ENCODE results near the gene YIPF2. TPM values are rescaled to one million over a fixed set of nuclear protein-coding genes. Genes with fewer than 3 reads are reported as not detected.
"Not testable (repeated sequence)": the region's sequence is repeated elsewhere in the genome, so short reads cannot be mapped to it uniquely, and the experiment has no call there.

The YIPF2 gene
- total RNA-seq, result 16.4 TPM
- long read RNA-seq, transcript YIPF2-204 (10 exons, 1,550 nt), result minor isoform, 8 of 30 reads
- long read RNA-seq, transcript YIPF2-201 (10 exons, 2,087 nt), result major isoform, 9 of 30 reads
- long read RNA-seq, partial matches to known transcripts, result 1 of 30 reads
- long read RNA-seq, other reads (novel, unspliced or antisense), result 12 of 30 reads

DNA sequence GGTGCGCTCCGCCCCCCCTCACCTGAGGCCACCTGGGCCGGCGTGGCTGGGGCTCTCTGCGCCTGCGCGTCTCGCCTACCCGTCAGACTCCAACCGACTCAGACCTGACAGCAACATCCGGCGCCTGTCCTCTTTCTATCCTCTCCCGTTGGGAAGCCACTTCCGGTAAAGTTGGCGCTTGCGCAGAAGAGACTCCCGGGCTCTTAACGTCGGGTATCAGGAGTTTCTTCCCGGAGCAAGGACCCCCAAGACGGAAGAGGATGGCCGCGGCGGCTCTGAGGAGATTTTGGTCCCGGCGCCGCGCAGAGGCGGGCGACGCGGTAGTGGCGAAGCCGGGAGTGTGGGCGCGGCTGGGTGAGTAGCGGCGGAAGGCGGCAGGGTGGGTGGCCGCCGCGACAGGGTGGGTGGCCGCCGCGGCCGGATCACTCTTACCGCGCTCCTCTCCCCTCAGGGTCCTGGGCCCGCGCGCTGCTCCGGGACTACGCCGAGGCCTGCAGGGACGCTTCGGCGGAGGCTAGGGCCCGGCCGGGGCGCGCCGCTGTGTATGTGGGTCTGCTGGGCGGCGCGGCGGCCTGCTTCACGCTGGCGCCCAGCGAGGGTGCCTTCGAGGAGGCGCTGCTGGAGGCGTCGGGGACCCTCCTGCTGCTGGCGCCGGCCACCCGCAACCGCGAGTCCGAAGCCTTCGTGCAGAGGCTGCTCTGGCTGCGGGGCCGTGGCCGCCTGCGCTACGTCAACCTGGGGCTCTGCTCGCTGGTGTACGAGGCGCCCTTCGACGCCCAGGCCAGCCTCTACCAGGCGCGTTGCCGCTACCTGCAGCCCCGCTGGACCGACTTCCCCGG, at the start of gene YIPF2, which contains the start of gene TIMM29:
YIPF2 (minus strand) TSS at position 77 of the 839 bp plus-strand sequence. CDS start 229 bp downstream, outside the sequence.
TIMM29 (plus strand) TSS at position 249 of the 839 bp plus-strand sequence; CDS start at position 261, 12 bp downstream.
- DNase-seq (peak; percentile 97), ATAC-seq (peak; percentile 97)
- intact Hi-C loops (cut with micrococcal nuclease), result no loop called here

DNA sequence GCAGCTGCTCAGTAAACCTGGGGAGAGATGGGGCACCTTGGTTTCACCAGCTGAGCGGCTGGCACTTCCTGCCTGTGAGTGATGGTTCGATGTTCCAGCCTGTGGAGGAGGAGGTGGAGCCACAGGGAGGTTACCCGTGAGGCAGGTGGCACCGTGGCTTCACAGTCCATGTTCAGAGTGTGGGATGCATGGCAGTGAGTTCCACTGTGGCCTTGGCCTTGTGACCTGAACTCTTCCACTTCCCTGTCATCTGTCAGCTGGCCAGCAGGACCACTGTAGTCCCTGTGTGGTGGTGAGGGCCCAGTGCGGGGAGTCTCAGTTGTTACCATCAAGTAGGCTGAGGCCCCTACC, 49.3 kb upstream of the YIPF2 start:
- ATAC-seq, result no peak
- DNase-seq, result no peak
- intact Hi-C loops (cut with micrococcal nuclease), result no loop called here

DNA sequence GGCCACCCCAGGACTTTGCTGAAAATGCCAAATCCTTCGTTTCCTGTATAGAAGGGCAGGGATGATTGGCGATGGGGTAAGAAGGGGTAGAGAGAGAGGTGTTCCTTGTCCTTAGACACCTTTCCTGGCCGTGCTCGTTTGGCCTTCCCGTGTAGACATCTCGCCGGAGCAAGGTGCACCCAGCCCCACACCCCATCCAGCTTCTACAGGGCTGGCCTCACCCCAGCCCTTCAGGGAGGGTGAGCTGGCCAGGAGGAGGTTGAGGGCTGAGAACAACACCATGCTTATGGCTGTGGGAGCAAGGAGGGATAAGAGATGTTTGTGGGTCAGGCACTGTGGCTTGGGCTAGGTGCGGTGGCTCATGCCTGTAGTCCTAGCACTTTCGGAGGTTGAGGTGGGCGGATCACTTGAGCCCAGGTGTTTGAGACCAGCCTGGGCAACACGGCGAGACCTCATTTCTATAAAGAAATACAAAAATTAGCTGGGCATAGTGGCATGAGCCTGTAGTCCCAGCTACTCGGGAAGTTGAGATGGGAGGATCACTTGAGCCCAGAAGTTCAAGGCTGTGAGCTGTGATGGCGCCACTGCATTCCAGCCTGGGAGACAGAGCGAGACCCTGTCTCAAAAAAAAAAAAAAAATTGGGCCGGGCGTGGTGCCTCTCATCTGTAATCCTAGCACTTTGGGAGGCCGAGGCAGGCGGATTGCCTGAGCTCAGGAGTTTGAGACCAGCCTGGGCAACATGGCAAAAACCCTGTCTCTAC, 47.9 kb upstream of the YIPF2 start:
- ATAC-seq, result peak; percentile 30
- DNase-seq, result no peak
- intact Hi-C loops (cut with micrococcal nuclease), result no loop called here

DNA sequence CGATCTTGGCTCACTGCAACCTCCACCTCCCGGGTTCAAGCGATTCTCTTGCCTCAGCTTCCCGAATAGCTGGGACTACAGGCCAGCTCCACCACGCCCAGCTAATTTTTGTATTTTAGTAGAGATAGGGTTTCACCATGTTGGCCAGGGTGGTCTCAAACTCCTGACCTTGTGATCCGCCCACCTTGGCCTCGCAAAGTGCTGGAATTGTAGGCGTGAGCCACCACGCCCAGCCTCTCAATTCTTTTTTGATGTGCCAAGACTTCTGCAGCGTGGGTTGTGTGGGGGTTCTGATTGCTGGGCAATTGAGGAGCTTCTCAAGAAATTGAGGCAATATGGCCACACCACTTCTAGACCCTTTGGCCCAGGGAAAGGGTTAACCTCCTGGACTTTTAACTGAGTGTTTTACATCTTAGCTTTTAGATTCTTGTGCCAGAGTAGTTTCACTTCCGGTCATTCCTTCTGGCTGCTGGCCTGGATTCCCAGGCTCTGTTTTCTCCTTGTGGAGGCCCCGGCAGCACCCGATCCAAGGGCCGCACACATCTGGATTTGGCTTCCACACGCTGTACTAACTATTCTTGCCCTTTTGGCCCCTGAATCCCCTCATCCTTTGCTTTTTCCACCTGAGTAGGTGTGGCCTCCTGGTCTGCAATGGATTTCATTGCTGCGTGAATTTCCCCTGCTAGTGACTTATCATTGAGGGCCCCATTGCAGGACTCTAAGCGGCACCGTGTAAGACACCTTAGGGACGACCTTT, 47.1 kb upstream of the YIPF2 start:
- intact Hi-C loops (cut with micrococcal nuclease), result no loop called here
- peak; percentile 71 for ATAC-seq

DNA sequence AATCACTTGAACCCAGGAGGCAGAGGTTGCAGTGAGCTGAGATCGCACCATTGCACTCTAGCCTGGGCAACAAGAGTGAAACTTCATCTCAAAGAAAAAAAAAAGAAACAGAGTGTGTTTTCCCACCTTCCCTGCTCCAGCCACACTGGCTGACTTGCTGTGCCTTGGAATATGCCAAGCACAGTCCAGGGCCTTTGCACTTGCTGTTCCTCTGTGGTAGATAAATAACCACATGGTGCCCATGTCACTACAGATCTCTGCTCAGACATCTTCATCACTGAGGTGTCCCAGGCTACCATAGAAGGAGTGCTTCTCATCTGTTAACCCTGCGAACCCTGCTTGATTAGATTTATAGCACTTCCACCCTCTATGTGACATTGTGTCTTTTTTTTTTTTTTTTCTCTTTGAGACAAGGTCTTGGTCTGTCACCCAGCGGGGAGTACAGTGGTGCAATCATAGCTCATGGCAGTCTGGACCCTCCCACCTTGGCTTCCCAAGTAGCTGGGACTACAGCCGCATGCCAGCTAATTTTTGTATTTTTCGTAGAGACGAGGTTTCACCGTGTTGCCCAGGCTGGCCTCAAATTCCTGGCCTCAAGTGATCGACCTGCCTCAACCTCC, 42.8 kb upstream of the YIPF2 start:
- intact Hi-C loops (cut with micrococcal nuclease), result no loop called here
- ATAC-seq (no peak), DNase-seq (no peak)

More for the DNA sequence above, 47.1 kb upstream of the YIPF2 start:
- peak; percentile 71 for DNase-seq

DNA sequence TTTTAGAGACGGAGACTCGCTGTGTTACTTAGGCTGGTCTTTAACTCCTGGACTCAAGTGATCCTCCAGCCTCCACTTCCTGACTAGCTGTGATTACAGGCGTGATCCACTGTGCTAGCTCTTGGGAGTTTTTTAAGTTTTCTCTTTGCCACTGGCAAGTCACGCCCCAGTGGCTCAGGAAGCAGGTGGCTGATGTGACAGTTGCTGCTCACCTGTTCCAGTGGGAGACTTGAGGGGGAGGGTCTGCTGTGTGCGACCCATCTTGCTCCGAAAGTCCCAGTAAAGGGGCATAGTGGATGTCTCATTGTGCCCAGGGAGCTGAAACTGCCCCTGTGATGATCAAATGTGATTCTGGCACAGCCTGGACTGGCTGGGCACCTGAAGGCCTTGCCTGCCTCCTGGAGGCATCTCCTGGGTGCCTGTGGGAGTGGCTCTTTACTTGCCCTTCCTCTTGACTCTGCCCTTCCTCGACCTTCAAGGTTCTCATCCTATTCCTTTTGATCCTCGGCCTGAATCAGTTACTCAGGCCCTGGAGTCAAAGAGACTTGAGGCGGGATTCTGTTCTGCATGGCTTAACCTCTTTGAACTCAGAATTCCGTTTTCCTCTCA, 40.2 kb upstream of the YIPF2 start:
- ATAC-seq (no peak), DNase-seq (no peak)
- intact Hi-C loops (cut with micrococcal nuclease), result no loop called here

DNA sequence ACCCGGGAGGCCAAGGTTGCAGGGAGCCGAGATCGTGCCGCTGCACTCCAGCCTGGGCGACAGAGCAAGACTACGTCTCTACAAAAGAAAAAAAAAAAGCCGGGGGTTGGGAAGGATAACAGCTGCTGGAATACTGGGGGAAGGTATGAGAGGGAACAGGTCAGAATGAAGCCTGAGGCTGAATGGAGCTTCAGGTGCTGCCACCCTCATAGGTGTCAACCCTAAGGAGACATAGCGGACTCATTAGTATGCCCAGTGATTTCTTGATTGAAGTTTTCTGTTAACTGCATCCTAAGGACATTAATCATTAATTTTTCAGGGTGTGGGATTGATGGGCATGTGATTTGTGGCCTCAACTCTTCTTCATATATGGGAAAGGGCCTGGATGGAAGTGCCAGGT, 38.4 kb upstream of the YIPF2 start:
- intact Hi-C loops (cut with micrococcal nuclease), result no loop called here
- DNase-seq, result no peak
- no peak for ATAC-seq

DNA sequence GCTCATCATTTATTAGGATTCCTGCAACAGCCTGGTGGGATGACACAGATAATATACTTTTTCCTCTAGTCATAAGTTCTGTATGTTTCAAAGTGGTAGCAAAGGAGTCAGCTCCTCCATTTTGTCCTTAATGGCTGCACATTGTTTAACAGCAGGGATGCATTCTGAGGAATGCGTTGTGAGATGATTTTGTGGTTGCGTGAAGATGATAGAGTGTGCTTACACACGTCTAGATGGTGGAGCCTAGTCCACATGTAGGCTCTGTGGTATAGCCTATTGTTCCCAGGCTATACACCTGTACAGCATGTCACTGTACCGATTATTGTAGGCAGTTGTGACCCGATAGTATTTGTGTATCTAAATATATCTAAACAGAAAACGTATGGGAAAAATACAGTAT, 37.0 kb upstream of the YIPF2 start:
- intact Hi-C loops (cut with micrococcal nuclease), result no loop called here
- no peak for DNase-seq
- no peak for ATAC-seq

DNA sequence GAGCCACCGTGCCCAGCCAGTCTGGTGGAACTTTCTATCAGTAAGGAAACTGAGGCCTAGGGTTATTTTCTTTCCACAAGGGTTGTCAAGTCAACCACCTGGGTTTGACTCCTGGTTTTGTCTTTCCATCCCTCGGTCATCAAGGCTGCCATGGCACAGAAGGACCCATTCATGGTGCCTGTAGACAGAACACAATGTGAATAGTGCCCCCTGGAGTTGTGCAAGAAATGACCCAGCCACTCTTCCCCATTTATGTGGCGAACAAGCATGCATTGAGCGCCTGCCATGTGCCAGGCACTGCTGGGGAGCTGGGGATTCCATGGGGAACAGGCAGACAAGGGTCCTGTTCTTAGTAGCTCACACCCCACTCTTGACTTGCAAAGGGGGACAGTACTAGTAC, 36.5 kb upstream of the YIPF2 start:
- intact Hi-C loops (cut with micrococcal nuclease), result no loop called here
- ATAC-seq (no peak), DNase-seq (no peak)

DNA sequence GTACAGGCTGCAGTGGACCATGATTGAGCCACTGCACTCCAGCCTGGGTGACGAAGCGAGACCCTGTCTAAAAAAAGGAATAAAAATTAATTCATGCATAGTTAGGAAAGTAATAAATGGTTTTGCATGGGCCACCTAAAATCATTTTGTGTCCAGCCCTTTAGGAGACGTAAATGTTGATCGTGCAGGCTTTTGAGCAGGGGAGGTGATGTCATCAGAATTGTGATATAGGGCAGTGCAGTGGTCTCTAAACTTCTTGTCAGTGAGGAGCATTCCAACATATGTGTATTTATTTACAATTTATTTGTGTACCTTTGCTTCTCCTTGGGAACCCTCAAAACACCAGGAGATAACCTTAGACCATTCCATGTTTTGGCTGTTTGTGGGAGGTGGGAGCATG, 35.4 kb upstream of the YIPF2 start:
- DNase-seq, result no peak
- intact Hi-C loops (cut with micrococcal nuclease), result no loop called here
- no peak for ATAC-seq

DNA sequence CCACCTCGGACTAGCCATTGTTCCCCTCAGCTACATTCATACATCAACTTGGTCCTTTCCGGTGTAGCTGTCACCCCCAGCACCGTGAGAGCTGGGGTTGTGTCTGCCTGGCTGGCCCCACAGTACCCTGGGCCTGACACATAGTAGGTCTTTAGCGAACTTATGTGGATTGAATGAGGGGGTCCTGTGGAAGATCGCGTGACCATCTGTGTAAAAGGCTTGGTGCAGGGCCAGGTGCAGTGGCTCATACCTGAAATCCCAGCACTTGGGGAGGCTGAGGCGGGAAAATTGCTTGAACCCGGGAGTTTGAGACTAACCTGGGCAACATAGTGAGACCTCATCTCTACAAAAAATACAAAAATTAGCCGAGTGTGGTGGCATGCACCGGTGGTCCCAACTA, 34.4 kb upstream of the YIPF2 start:
- DNase-seq (no peak), ATAC-seq (no peak)
- intact Hi-C loops (cut with micrococcal nuclease), result no loop called here

DNA sequence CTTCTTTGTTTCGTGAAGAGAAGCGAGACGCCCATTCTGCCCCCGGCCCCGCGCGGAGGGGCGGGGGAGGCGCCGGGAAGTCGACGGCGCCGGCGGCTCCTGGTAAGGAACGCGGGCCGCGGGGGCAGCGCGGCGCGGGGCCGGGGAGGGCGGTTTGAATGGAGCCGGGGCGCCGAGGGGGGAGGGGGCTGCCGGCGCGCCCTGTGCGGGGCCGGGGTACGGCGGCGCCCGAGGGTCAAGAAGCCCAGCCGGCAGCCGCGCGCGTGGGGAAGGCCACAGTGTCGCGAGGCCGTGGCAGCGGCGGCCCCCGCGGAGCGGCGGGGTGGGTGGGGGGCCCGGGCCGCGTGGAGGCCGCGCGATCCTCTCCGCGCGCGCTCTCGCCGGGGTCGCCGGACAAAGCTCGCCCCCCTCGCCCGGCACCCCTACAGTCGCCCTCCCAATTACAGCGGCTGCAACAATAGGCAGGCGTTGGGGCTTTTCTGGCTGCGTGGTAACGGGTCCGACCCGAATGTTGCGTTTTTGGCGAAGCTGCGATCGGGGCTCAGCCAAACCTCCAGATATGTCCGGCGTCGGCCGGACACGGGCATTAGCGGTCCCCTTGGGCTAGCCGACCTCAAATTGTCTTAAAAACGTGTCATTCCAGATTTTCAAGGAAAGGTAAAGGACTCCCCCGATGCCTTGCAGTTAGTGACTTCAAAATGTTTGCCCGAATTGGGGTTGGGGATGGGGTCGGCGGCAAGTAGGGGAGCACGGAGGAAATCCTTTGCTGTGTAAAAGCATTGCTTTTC, 32.8 kb upstream of the YIPF2 start:
- ATAC-seq (peak; percentile 51), DNase-seq (peak; percentile 85)
- intact Hi-C loops (cut with micrococcal nuclease), result no loop called here

DNA sequence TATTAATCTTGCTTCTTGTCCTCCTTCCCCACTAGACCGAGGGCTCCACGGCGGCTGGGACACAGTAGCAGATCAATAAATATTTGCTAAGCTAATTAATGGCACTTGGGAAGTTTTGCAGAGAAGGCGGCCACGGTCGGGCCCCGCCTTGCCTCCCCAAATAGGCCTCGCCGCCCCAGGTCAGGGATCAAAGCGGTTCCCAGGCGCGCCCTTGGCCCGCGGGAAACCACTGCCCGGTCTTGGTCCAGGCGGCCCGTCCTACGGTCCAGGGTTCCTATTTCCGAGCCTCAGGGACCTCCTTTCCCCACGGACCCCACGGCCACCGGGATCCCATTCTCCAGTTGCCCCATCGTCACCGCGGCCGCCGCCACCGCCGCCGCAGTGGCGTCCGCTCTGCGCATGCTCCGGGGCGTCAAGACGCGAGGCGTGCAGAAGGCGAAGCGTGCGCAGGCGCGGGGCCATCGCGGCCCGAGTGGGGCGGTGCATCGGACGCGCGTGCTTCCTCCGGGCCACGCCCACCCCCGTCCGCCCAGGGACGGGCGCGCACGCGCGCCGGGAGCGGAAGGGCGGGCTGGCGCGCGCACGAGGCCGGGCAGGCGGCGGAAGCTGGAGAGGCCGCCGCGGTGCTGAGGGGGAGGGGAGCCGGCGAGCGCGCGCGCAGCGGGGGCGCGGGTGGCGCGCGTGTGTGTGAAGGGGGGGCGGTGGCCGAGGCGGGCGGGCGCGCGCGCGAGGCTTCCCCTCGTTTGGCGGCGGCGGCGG, 32.1 kb upstream of the YIPF2 start, which contains the start of gene SMARCA4:
SMARCA4 (plus strand) TSS at position 717 of the 759 bp plus-strand sequence. CDS start 23,122 bp downstream, outside the sequence.
- intact Hi-C loops (cut with micrococcal nuclease), result no loop called here
- DNase-seq (peak; percentile 100), ATAC-seq (peak; percentile 97)

DNA sequence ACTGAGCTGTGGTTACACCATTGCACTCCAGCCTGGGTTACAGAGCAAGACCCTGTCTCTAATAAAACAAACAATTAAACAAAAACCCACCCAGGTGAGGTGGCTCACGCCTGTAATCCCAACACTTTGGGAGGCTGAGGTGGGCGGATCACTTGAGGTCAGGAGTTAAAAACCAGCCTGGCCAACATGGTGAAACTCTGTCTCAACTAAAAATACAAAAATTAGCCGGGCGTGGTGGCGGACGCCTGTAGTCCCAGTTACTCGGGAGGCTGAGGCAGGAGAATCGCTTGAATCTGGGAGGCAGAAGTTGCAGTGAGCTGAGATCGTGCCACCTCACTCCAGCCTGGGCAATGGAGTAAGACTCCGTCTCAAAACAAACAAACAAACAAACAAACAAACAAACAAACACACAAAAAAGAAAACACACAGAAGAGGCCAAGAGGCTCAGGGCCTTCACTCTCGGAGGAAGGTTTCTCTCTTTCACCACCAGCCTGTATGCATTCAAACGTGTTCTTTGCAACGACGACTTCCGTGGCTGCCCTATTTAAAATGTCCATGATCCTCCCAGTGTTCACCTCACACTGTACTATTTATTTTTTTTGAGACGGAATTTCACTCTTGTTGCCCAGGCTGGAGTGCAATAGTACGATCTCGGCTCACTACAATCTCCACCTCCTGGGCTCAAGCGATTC, 31.0 kb upstream of the YIPF2 start:
- intact Hi-C loops (cut with micrococcal nuclease); ATAC-seq; DNase-seq: not testable (repeated sequence)

DNA sequence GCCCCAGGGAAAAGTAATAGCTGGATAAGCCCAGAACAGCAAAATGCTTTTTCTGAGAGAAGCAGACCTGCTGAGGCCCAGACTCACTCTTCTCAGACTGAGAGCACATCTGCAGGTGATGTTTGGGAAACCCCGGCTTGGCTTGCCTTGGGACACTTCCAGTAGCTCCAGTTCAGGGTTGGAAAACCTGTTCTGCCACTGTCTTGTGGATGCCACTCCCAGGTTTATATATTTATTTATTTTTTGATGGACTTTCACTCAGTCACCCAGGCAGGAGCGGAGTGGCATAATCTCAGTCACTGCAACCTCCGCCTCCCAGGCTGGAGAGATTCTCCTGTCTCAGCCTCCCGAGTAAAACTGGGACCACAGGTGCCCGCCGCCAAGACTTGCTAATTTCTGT, 24.4 kb upstream of the YIPF2 start:
- DNase-seq, result no peak
- intact Hi-C loops (cut with micrococcal nuclease), result no loop called here
- no peak for ATAC-seq

DNA sequence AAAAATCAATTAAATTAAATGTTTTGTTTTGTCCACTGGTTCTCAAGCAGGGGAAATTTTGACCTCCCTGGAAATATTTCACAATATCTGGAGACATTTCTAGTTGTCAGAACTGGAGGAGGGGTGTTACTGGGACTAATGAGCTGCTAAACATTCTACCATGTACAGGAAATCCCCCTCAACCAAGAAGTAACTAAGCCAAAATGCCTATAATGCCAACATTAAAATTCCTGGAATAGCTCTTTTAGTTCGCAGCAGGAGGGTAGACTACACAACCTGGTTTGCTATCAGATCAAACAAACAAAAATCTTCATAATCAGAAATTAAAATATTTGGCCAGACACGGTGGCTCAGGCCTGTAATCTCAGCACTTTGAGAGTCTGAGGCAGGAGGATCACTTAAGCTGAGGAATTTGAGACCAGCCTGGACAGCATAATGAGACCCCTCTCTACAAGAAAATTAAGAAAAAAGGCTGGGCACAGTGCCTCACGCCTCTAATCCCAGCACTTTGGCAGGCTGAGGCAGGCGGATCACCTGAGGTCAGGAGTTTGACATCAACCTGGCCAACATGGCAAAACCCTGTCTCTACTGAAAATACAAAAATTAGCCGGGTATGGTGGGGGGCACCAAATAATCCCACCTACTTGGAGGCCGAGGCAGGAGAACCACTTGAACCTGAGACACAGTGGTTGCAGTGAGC, 18.7 kb upstream of the YIPF2 start:
- DNase-seq (no peak), ATAC-seq (no peak)
- intact Hi-C loops (cut with micrococcal nuclease), result no loop called here

Measured in left ventricle myocardium superior (tissue), 1 donor.